Loucy (cell line): ENCODE measurements around the gene GRID2.
"Not testable (repeated sequence)": the region's sequence is repeated elsewhere in the genome, so short reads cannot be mapped to it uniquely, and the experiment has no call there.

Experiments used
- H2AFZ ChIP-seq: fragments of 200-600 bp; sonication (generic); 2 replicates; pipeline ENCODE4 v1.6.0; 2016; ENCODE audit warnings: antibody characterized with exemption, mild to moderate bottlenecking, low read length, moderate library complexity
- H3F3A ChIP-seq: fragments of 200-600 bp; 2 replicates; pipeline ENCODE4 v1.6.0; 2016; ENCODE audit warnings: antibody characterized with exemption, low read depth, mild to moderate bottlenecking
- H3K27me3 ChIP-seq: fragments of 200-600 bp; sonication (generic); 2 replicates; pipeline ENCODE4 v1.6.1; 2014; ENCODE audit warnings: low read length, mild to moderate bottlenecking; ENCODE audit not compliant: insufficient read depth, poor library complexity, severe bottlenecking
- H3K36me3 ChIP-seq: fragments of 200-600 bp; sonication (generic); 2 replicates; pipeline ENCODE4 v1.6.1; 2016; ENCODE audit warnings: low read length; ENCODE audit not compliant: insufficient read depth
- H3K4me1 ChIP-seq: fragments of 200-600 bp; sonication (generic); 2 replicates; pipeline ENCODE4 v1.5.1; 2014; ENCODE audit warnings: low read length, mild to moderate bottlenecking; ENCODE audit not compliant: insufficient read depth, poor library complexity, severe bottlenecking
- H3K4me2 ChIP-seq: fragments of 200-600 bp; sonication (generic); 2 replicates; pipeline ENCODE4 v1.6.0; 2014; ENCODE audit warnings: antibody characterized with exemption, low read length, low read depth, mild to moderate bottlenecking; ENCODE audit not compliant: poor library complexity, severe bottlenecking
- H3K4me3 ChIP-seq: fragments of 200-600 bp; sonication (generic); 2 replicates; pipeline ENCODE4 v1.5.1; 2014; ENCODE audit warnings: low read length, mild to moderate bottlenecking, mixed read lengths; ENCODE audit not compliant: poor library complexity, severe bottlenecking
- H3K79me2 ChIP-seq: fragments of 200-600 bp; sonication (generic); 2 replicates; pipeline ENCODE4 v1.6.1; 2014; ENCODE audit warnings: low read length; ENCODE audit not compliant: insufficient read depth
- H3K9ac ChIP-seq: fragments of 200-600 bp; sonication (generic); 2 replicates; pipeline ENCODE4 v1.6.0; 2014; ENCODE audit warnings: mild to moderate bottlenecking, low read depth, low read length, moderate library complexity; ENCODE audit not compliant: poor library complexity, severe bottlenecking
- H3K9me2 ChIP-seq: fragments of 200-600 bp; sonication (generic); replicated peaks from 2 replicates; pipeline ENCODE4 v1.6.1; 2016; ENCODE audit warnings: low read depth, low read length, mixed read lengths
- H3K9me3 ChIP-seq: fragments of 200-600 bp; sonication (generic); 2 replicates; pipeline ENCODE4 v1.6.1; 2014; ENCODE audit warnings: mild to moderate bottlenecking, antibody characterized with exemption, low read length, low read depth; ENCODE audit not compliant: insufficient read depth
- H4K20me1 ChIP-seq: fragments of 200-600 bp; sonication (generic); 2 replicates; pipeline ENCODE4 v1.6.0; 2014; ENCODE audit warnings: antibody characterized with exemption, low read length, mild to moderate bottlenecking; ENCODE audit not compliant: insufficient read depth, poor library complexity, severe bottlenecking
- EZH2phosphoT487 ChIP-seq: fragments of 200-600 bp; IDR thresholded peaks from 2 replicates; pipeline ENCODE4 v1.6.1; 2018; ENCODE audit warnings: antibody characterized with exemption, mild to moderate bottlenecking, moderate library complexity, borderline replicate concordance
- TF ChIP-seq, protein P1 (sequence below): fragments of 200-600 bp; sonication (generic); conservative IDR thresholded peaks from 2 replicates; pipeline ENCODE4 v1.5.1; 2014; ENCODE audit warnings: mild to moderate bottlenecking, antibody characterized with exemption, low read length

The GRID2 gene

DNA sequence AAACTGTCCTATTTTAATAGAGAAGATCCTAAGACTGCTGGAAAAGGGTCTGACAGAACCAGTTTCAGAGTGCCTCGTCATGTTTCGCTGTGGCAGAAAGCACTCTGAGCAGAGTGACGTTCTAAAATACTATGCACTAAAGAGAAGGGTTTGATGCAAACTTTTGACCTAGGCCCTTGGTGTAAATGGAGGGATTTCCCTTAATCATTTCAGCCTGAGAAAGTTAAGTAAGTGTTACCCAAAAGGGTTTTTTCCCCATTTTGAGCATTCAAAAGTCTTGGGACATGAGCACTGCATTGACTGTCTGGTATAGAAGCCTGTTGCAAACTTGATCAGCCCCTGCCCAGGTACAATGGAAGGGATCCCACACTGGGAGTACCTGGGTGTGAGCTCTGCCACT, 1367.3 kb downstream of the GRID2 start:
- H3K27me3 ChIP-seq: no peaks in the 10 kb centered on the region
- no peak overlapping the region for H3K4me2 ChIP-seq
- H2AFZ ChIP-seq: no peak overlapping the region
- no peaks in the 10 kb centered on the region for H3K4me1 ChIP-seq
- no peaks in the 10 kb centered on the region for H3F3A ChIP-seq
- H3K79me2 ChIP-seq: no peaks in the 10 kb centered on the region
- no peaks in the 10 kb centered on the region for H3K36me3 ChIP-seq
- no peaks in the 10 kb centered on the region for H3K9me3 ChIP-seq
- H3K9ac ChIP-seq: no peak overlapping the region
- H3K9me2 ChIP-seq: no peaks in the 10 kb centered on the region
- H3K4me3 ChIP-seq: no peak overlapping the region
- no peaks in the 10 kb centered on the region for H4K20me1 ChIP-seq
- TF ChIP-seq, protein P1, sequence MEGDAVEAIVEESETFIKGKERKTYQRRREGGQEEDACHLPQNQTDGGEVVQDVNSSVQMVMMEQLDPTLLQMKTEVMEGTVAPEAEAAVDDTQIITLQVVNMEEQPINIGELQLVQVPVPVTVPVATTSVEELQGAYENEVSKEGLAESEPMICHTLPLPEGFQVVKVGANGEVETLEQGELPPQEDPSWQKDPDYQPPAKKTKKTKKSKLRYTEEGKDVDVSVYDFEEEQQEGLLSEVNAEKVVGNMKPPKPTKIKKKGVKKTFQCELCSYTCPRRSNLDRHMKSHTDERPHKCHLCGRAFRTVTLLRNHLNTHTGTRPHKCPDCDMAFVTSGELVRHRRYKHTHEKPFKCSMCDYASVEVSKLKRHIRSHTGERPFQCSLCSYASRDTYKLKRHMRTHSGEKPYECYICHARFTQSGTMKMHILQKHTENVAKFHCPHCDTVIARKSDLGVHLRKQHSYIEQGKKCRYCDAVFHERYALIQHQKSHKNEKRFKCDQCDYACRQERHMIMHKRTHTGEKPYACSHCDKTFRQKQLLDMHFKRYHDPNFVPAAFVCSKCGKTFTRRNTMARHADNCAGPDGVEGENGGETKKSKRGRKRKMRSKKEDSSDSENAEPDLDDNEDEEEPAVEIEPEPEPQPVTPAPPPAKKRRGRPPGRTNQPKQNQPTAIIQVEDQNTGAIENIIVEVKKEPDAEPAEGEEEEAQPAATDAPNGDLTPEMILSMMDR: no peak

DNA sequence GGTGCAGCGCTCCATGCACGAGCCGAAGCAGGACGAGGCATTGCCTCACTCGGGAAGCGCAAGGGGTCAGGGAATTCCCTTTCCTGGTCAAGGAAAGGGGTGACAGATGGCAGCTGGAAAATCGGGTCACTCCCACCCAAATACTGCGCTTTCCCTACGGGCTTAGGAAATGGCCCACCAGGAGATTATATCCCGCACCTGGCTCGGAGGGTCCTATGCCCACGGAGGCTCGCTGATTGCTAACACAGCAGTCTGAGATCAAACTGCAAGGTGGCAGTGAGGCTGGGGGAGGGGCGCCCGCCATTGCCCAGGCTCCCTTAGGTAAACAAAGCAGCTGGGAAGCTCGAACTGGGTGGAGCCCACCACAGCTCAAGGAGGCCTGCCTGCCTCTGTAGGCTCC, 1373.2 kb downstream of the GRID2 start:
- not testable (repeated sequence) for H2AFZ ChIP-seq, H3K9ac ChIP-seq, H3K4me1 ChIP-seq, H3K79me2 ChIP-seq, H3K4me3 ChIP-seq, H3K27me3 ChIP-seq, H3K9me3 ChIP-seq, H3F3A ChIP-seq, H3K4me2 ChIP-seq, H4K20me1 ChIP-seq, H3K36me3 ChIP-seq, H3K9me2 ChIP-seq

DNA sequence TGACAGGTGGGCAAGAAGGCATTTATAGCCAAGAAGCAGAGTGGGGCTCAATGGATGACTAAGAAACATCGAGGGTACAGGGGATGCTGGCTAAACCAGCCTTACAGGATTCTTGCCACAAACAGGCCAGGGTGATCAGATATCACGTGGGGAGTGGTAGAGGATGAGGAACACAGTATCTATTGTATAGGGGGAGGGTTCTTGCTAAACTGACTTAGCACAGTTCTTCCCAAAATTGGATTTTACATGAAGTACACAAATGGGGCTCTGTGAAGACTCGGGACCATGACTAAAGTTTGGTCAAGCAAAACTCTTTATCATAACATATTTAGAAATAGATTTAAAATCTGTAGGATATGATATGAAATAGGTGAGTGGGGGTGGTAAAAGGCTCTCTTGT, 1380.8 kb downstream of the GRID2 start:
- no peaks in the 10 kb centered on the region for H3K27me3 ChIP-seq
- H3F3A ChIP-seq: no peaks in the 10 kb centered on the region
- TF ChIP-seq EZH2phosphoT487: no peak
- no peaks in the 10 kb centered on the region for H3K9me3 ChIP-seq
- H4K20me1 ChIP-seq: no peaks in the 10 kb centered on the region
- H3K4me3 ChIP-seq: no peak overlapping the region
- no peaks in the 10 kb centered on the region for H3K79me2 ChIP-seq
- no peak overlapping the region for H2AFZ ChIP-seq
- no peak overlapping the region for H3K4me2 ChIP-seq
- H3K36me3 ChIP-seq: no peaks in the 10 kb centered on the region
- H3K9ac ChIP-seq: no peak overlapping the region
- no peaks in the 10 kb centered on the region for H3K4me1 ChIP-seq
- no peaks in the 10 kb centered on the region for H3K9me2 ChIP-seq

DNA sequence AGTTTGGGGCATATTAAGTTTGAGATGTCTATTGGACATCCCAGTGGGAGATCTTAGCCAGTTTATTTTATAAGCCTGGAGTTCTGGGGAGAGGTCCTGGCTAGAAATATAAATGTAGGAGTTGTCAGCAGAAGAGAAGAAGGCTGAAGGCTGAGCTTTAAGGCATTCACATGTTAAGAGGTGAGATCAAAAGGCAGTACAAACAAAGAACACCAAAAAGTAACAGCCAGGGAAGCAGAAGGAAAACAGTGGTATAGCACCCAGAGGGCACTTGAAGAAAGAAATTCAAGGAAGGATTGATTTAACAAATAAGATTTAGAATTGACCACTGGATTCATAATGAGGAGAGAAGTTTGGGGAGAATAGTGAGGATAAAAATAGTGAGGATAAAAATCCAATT, 1383.5 kb downstream of the GRID2 start:
- H3F3A ChIP-seq: no peaks in the 10 kb centered on the region
- H3K36me3 ChIP-seq: no peaks in the 10 kb centered on the region
- H3K9ac ChIP-seq: no peak overlapping the region
- H3K4me1 ChIP-seq: no peaks in the 10 kb centered on the region
- H2AFZ ChIP-seq: no peak overlapping the region
- TF ChIP-seq EZH2phosphoT487: no peak
- TF ChIP-seq, protein P1: no peak
- no peaks in the 10 kb centered on the region for H3K9me3 ChIP-seq
- no peaks in the 10 kb centered on the region for H3K79me2 ChIP-seq
- H4K20me1 ChIP-seq: no peaks in the 10 kb centered on the region
- H3K4me2 ChIP-seq: no peak overlapping the region
- H3K27me3 ChIP-seq: no peaks in the 10 kb centered on the region
- no peaks in the 10 kb centered on the region; the same call in 1 of the 2 replicates for H3K9me2 ChIP-seq
- H3K4me3 ChIP-seq: no peak overlapping the region
